HL-60 (cell line): Measurements from ENCODE around the gene PPP1R12B.
"Not testable (repeated sequence)": the region's sequence is repeated elsewhere in the genome, so short reads cannot be mapped to it uniquely, and the experiment has no call there.

Experiments
- DNase-seq, 2 experiments: peaks; one replicate each; pipeline ENCODE4 v3.0.0-alpha.2; 2010 to 2020; ENCODE audit warnings: low read depth in 1 of 2, low spot score in 1 of 2
- H3K27ac ChIP-seq: fragments of 250-450 bp; sonication (Bioruptor Pico); replicated peaks from 2 replicates; pipeline ENCODE4 v1.5.1; 2020; ENCODE audit warnings: mild to moderate bottlenecking, moderate library complexity
- H3K27me3 ChIP-seq: fragments of 250-450 bp; sonication (Bioruptor Pico); 2 replicates; pipeline ENCODE4 v1.5.1; 2021; ENCODE audit warnings: mild to moderate bottlenecking, moderate library complexity; ENCODE audit not compliant: insufficient read depth, poor library complexity, severe bottlenecking
- H3K4me3 ChIP-seq: replicated peaks from 2 replicates; pipeline ENCODE4 v1.5.1; 2011; ENCODE audit warnings: mild to moderate bottlenecking, control low read depth, low read length; ENCODE audit not compliant: insufficient read depth
- GABPA ChIP-seq: IDR thresholded peaks from 2 replicates; pipeline ENCODE4 v1.6.1; 2012; ENCODE audit warnings: low read depth
- POLR2AphosphoS5 ChIP-seq: IDR thresholded peaks from 2 replicates; pipeline ENCODE4 v1.6.1; 2012; ENCODE audit warnings: low read depth
- SPI1 ChIP-seq: IDR thresholded peaks from 2 replicates; pipeline ENCODE4 v1.6.1; 2012; ENCODE audit warnings: low read depth, mild to moderate bottlenecking, borderline replicate concordance
- TF ChIP-seq, protein P1 (sequence below): IDR thresholded peaks from 2 replicates; pipeline ENCODE4 v1.6.1; 2012; ENCODE audit warnings: low read depth; ENCODE audit not compliant: insufficient replicate concordance
- TF ChIP-seq, protein P2 (sequence below): IDR thresholded peaks from one replicate; pipeline ENCODE4 v1.5.1; 2011; ENCODE audit warnings: low read length, control low read depth, inconsistent platforms; ENCODE audit not compliant: insufficient read depth

PPP1R12B gene

DNA sequence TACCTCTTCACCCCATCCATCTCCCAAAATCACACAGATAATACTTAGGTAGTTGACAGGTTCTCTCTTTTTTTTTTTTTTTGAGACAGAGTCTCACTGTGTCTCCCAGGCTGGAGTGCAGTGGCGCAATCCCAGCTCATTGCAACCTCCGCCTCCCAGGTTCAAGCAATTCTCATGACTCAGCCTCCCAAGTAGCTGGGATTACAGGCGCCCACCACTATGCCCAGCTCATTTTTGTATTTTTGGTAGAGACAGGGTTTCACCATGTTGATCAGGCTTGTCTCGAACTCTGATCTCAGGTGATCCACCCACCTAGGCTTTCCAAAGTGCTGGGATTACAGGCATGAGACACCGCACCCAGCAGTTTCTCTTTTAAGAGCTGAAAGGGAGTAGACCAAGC is 75.8 kb downstream of the PPP1R12B start:
- not testable (repeated sequence) for H3K4me3 ChIP-seq, H3K27ac ChIP-seq, H3K27me3 ChIP-seq
- DNase-seq, result peak in 1 of 2 experiments; percentile 18

DNA sequence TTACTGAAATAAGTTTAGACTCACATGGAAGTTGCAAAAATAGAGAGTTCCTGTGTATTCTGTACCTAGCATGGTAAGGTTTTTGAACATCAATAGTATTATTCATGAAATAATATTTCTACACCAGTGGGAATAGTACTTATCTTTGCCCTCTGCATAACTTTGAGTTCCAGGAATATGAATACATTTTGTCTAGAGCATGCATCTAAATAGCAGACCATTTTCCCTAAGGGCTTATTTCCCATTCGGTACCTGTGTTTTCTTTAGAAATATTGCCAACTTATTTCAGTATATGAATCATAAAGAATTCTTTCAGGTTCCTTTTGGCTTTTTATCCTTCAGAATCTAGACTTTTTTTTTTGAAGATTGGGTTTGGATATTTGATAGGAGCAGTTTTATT is 81.6 kb downstream of the PPP1R12B start:
- DNase-seq, H3K27ac ChIP-seq, H3K27me3 ChIP-seq, H3K4me3 ChIP-seq: not testable (repeated sequence)

DNA sequence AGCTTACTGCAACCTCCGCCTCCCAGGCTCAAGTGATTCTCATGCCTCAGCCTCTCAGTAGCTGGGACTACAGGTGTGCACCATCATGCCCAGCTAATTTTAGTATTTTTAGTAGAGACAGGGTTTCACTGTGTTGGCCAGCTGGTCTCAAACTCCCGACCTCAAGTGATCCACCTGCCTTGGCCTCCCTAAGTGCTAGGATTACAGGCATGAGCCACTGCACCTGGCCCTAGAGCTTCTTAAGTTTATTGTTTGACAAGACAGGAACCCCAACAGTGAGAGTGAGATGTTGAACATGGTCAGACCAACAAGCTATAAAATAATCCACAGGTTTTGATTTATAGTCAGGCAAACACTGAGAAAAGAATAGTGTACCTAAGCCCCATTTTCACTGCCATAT is 83.8 kb downstream of the PPP1R12B start:
- H3K27me3 ChIP-seq, H3K4me3 ChIP-seq, DNase-seq, H3K27ac ChIP-seq: not testable (repeated sequence)

DNA sequence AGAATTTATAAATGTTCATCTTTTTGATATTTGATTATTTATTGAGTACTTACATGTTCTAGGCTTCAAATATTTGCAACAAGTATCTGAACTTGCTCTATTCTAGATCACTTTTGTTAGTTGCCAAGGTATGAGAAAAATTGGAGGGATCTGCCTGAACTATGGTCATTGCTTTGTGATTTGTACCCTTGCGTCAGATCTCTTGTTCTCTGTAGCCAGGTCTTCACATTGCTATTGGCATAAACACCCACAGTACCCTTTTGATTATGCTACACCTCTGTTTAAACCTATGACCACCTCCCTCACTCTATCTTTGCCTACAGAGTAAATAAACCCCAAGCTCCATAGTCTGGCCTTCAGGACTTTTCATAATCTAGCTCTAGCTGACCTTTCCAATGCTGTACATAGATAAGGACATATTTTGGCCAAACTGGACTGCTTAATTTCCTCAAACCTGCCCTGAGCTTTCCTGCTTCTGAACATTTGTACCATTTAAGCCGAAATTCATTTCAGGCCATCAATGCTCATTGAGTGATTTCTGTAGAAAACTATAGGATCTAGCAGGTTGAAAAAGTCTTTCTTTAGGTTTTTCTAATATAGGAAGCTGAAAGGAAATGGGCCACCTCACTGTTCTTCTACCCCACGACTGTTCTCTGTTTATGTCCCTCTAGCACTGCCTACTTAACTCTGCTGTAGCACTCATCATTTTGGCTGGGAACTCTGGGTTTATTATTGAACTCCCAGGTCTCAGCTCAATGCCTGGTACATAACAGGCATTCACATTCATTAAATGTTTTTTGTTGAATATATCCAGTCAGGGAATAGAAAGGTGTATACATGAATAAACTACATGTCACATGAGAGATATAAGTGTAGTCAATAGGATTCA is 84.9 kb downstream of the PPP1R12B start:
- no peak for DNase-seq
- H3K4me3 ChIP-seq, result no peak overlapping the region
- H3K27me3 ChIP-seq, result no peaks in the 10 kb centered on the region
- no peak overlapping the region for H3K27ac ChIP-seq
- TF ChIP-seq, protein P1, sequence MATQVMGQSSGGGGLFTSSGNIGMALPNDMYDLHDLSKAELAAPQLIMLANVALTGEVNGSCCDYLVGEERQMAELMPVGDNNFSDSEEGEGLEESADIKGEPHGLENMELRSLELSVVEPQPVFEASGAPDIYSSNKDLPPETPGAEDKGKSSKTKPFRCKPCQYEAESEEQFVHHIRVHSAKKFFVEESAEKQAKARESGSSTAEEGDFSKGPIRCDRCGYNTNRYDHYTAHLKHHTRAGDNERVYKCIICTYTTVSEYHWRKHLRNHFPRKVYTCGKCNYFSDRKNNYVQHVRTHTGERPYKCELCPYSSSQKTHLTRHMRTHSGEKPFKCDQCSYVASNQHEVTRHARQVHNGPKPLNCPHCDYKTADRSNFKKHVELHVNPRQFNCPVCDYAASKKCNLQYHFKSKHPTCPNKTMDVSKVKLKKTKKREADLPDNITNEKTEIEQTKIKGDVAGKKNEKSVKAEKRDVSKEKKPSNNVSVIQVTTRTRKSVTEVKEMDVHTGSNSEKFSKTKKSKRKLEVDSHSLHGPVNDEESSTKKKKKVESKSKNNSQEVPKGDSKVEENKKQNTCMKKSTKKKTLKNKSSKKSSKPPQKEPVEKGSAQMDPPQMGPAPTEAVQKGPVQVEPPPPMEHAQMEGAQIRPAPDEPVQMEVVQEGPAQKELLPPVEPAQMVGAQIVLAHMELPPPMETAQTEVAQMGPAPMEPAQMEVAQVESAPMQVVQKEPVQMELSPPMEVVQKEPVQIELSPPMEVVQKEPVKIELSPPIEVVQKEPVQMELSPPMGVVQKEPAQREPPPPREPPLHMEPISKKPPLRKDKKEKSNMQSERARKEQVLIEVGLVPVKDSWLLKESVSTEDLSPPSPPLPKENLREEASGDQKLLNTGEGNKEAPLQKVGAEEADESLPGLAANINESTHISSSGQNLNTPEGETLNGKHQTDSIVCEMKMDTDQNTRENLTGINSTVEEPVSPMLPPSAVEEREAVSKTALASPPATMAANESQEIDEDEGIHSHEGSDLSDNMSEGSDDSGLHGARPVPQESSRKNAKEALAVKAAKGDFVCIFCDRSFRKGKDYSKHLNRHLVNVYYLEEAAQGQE, result no peak
- TF ChIP-seq, protein P2, sequence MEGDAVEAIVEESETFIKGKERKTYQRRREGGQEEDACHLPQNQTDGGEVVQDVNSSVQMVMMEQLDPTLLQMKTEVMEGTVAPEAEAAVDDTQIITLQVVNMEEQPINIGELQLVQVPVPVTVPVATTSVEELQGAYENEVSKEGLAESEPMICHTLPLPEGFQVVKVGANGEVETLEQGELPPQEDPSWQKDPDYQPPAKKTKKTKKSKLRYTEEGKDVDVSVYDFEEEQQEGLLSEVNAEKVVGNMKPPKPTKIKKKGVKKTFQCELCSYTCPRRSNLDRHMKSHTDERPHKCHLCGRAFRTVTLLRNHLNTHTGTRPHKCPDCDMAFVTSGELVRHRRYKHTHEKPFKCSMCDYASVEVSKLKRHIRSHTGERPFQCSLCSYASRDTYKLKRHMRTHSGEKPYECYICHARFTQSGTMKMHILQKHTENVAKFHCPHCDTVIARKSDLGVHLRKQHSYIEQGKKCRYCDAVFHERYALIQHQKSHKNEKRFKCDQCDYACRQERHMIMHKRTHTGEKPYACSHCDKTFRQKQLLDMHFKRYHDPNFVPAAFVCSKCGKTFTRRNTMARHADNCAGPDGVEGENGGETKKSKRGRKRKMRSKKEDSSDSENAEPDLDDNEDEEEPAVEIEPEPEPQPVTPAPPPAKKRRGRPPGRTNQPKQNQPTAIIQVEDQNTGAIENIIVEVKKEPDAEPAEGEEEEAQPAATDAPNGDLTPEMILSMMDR, result no peak
- TF ChIP-seq POLR2AphosphoS5 (no peak), SPI1 (no peak), GABPA (no peak)

DNA sequence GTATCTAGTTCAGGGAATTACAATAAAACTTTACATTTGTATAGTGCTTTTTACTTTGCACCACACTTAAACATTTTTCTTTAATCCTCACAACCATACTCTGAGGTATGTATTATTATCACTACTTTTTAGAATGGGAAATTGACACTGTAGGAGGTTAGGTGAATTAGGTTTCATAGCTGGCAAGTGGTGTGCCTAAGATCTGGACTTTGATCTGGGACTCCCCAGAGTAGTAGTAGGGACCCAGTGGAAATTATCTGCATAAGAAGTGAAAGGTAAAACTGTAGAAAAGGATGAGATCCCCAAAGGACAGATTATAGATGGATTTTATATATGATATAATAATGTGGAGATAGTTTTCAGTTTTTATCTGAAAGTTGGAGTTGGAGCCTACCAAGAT is 85.6 kb downstream of the PPP1R12B start:
- Histone ChIP-seq H3K27ac (no peak overlapping the region), H3K27me3 (no peaks in the 10 kb centered on the region), H3K4me3 (no peak overlapping the region)
- TF ChIP-seq SPI1, result no peak
- no peak for TF ChIP-seq POLR2AphosphoS5
- TF ChIP-seq, protein P2, result no peak
- no peak for TF ChIP-seq GABPA
- TF ChIP-seq, protein P1, result no peak
- DNase-seq, result no peak
